Lung (tissue), 12 donors: Measurements from ENCODE around the gene OR9A4. TPM values are rescaled to one million over a fixed set of nuclear protein-coding genes. Genes with fewer than 3 reads are reported as not detected.

Source experiments
- ATAC-seq: fragments of 200-7000 bp; cut with Tn5 transposase; one replicate; pipeline ENCODE4 v1.9.1; 2020; ENCODE audit warnings: moderate number of reproducible peaks; ENCODE audit not compliant: insufficient read depth, low FRiP score
- DNase-seq, 3 donors: peaks; one replicate each; pipeline ENCODE4 v3.0.0-alpha.2; 2013 to 2017
- H3K27ac ChIP-seq, 2 donors: one replicate each; pipeline ENCODE4 v1.5.1; 2013; ENCODE audit warnings: mild to moderate bottlenecking in 2 of 2, moderate library complexity in 2 of 2, control low read depth in 1 of 2, inconsistent platforms in 1 of 2, low read depth in 1 of 2, low read length in 1 of 2
- H3K27me3 ChIP-seq, 3 donors: one replicate each; pipeline ENCODE4 v1.5.1; 2013; ENCODE audit warnings: low read length in 2 of 3; ENCODE audit not compliant: control insufficient read depth in 3 of 3, insufficient read depth in 3 of 3
- H3K36me3 ChIP-seq, 4 donors: one replicate each; pipeline ENCODE4 v1.5.1; 2013; ENCODE audit warnings: low read length in 4 of 4, mild to moderate bottlenecking in 1 of 4, moderate library complexity in 1 of 4; ENCODE audit not compliant: control insufficient read depth in 4 of 4, insufficient read depth in 4 of 4
- H3K4me1 ChIP-seq, 5 donors: one replicate each; pipeline ENCODE4 v1.5.1; 2013; ENCODE audit warnings: low read length in 5 of 5, mild to moderate bottlenecking in 2 of 5, moderate library complexity in 1 of 5; ENCODE audit not compliant: control insufficient read depth in 5 of 5, insufficient read depth in 5 of 5
- H3K4me3 ChIP-seq: one replicate; pipeline ENCODE4 v1.5.1; 2013; ENCODE audit warnings: mild to moderate bottlenecking, control low read depth, moderate library complexity
- H3K9ac ChIP-seq, 2 donors: one replicate each; pipeline ENCODE4 v1.5.1; 2013; ENCODE audit warnings: low read length in 2 of 2, control low read depth in 1 of 2; ENCODE audit not compliant: insufficient read depth in 1 of 2
- H3K9me3 ChIP-seq, 4 donors: one replicate each; pipeline ENCODE4 v1.5.1; 2013; ENCODE audit warnings: low read length in 3 of 4, mild to moderate bottlenecking in 1 of 4, moderate library complexity in 1 of 4; ENCODE audit not compliant: control insufficient read depth in 4 of 4, insufficient read depth in 3 of 4
- CTCF ChIP-seq: IDR thresholded peaks from 2 replicates; pipeline ENCODE4 v1.5.1; 2012; ENCODE audit warnings: mild to moderate bottlenecking; ENCODE audit errors: control extremely low read depth, extremely low read depth
- whole genome bisulfite sequencing, 2 donors: extraction: QIAGEN DNeasy Blood & Tissue Kit; methylation state at CpG; one replicate each; pipeline ENCODE4 v1.1.7; 2013; 5-methylcytosine and 5-hydroxymethylcytosine counted together
- polyA plus RNA-seq, 2 donors: library from polyadenylated mRNA; stranded (reverse); fragments of 200-250 nt; gene quantifications; one replicate each; pipeline ENCODE4 v1.2.1, GENCODE V29; 2013
- total RNA-seq, 2 donors: library from RNA; depleted of rRNA in 1 of 2; stranded (reverse); fragments of >200 nt in 1 of 2; gene quantifications; one replicate each; pipeline ENCODE4 v1.2.1, GENCODE V29; 2014 to 2021
- donor health status: control.
- donor health status: control.
- donor health status: Bipolar disorder and iron deficiency.
- donor health status: healthy.
- donor health status: DM: yes; HTN: yes; CAD: no.

The OR9A4 gene
- total and polyA plus RNA-seq, 4 donors = 0.20 TPM; not detected in 3

- H3K4me3 ChIP-seq = no peak overlapping the region
- H3K27ac ChIP-seq = no peak overlapping the region
- ATAC-seq (no peak), DNase-seq (peak in 1 of 3 donors; percentile 0)
- no peaks in the 10 kb centered on the region for H3K27me3 ChIP-seq
- TF ChIP-seq CTCF = no peak
- H3K36me3 ChIP-seq = no peaks in the 10 kb centered on the region
- H3K9ac ChIP-seq = no peak overlapping the region
- WGBS, 2 donors = 55 to 62% methylated on average over 2 of the region's 2 CpGs
- peaks cover 0 to 6% (median 0%) of the 10 kb centered on the region in 4 donors for H3K9me3 ChIP-seq
- H3K4me1 ChIP-seq = no peaks in the 10 kb centered on the region
Measured at GRCh38 chr7:141915565-141915964, 634 bp upstream of the OR9A4 start.

- Histone ChIP-seq H3K36me3 (no peaks in the 10 kb centered on the region), H3K4me3 (no peak overlapping the region), H3K27me3 (no peaks in the 10 kb centered on the region), H3K9ac (no peak overlapping the region), H3K27ac (no peak overlapping the region), H3K4me1 (no peaks in the 10 kb centered on the region), H3K9me3 (peaks cover 0 to 6% (median 0%) of the 10 kb centered on the region in 4 donors)
- no peak for DNase-seq
- whole genome bisulfite sequencing, 2 donors = 80 to 91% methylated on average over 1 of the region's 1 CpG
- no peak for TF ChIP-seq CTCF
- no peak for ATAC-seq
Measured at GRCh38 chr7:141920281-141920680, 4.1 kb downstream of the OR9A4 start.

GRCh38 chr7:141928146-141928844 is 12.1 kb downstream of the OR9A4 start:
- Histone ChIP-seq H3K9me3 (peaks cover 0 to 3% (median 0%) of the 10 kb centered on the region in 4 donors), H3K4me1 (no peaks in the 10 kb centered on the region), H3K4me3 (no peak overlapping the region), H3K36me3 (no peaks in the 10 kb centered on the region), H3K27me3 (no peaks in the 10 kb centered on the region), H3K27ac (no peak overlapping the region), H3K9ac (no peak overlapping the region)
- DNase-seq (no peak), ATAC-seq (no peak)
- TF ChIP-seq CTCF = no peak
- 25 to 50% methylated on average over 2 of the region's 2 CpGs for WGBS, 2 donors

- no peak for TF ChIP-seq CTCF
- 51 to 74% methylated on average over 3 of the region's 3 CpGs for WGBS, 2 donors
- Histone ChIP-seq H3K27ac (no peak overlapping the region), H3K4me3 (no peak overlapping the region), H3K36me3 (no peaks in the 10 kb centered on the region), H3K4me1 (no peaks in the 10 kb centered on the region), H3K9ac (no peak overlapping the region), H3K9me3 (peaks cover 0 to 3% (median 0%) of the 10 kb centered on the region in 4 donors), H3K27me3 (no peaks in the 10 kb centered on the region)
- DNase-seq = no peak
- no peak for ATAC-seq
Measured at GRCh38 chr7:141928845-141929195, 12.6 kb downstream of the OR9A4 start.
